H7 (cell line): ENCODE results near the gene COL4A1. TPM values are rescaled to one million over a fixed set of nuclear protein-coding genes. Genes with fewer than 3 reads are reported as not detected.

ENCODE experiments used
- DNase-seq: peaks from one replicate; pipeline ENCODE4 v3.0.0; 2012
- H3K27me3 ChIP-seq: 2 replicates; pipeline ENCODE4 v1.6.0; 2011; ENCODE audit warnings: mild to moderate bottlenecking, low read length; ENCODE audit not compliant: control insufficient read depth, insufficient read depth
- H3K36me3 ChIP-seq: replicated peaks from 2 replicates; pipeline ENCODE4 v1.5.1; 2011; ENCODE audit warnings: low read length; ENCODE audit not compliant: control insufficient read depth, insufficient read depth
- H3K4me3 ChIP-seq: 2 replicates; pipeline ENCODE4 v1.5.1; 2011; ENCODE audit warnings: low read depth, mild to moderate bottlenecking, control low read depth, low read length, moderate library complexity; ENCODE audit not compliant: insufficient read depth
- total RNA-seq: library from RNA; depleted of rRNA; stranded (reverse); fragments of >200 nt; shearing (Covaris generic); gene quantifications from 2 replicates; pipeline ENCODE4 v1.2.3, GENCODE V29; 2014

COL4A1 gene
- total RNA-seq, 1 experiment from 2014 or later: 135 TPM

DNA sequence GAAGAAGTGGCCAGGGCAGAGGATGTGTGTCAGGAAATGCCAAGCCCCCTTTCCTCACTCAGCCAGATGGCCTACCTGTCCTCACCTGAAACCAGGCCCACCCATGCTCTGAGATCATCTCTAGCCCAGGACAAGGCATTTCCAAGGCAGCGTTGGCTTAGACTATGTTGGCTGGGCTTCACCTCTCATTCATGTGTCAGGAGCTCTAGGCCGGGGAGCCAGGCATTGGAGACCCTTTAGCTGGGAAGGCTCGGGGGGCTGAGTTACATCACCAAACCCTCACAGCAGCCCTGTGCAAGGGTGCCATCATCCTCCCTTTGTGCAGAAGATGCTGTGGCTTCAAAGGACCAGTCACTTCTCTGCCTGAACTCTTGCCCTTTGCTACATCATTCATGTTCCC, 40.1 kb upstream of the COL4A1 start:
- no peaks in the 10 kb centered on the region for H3K27me3 ChIP-seq
- no peak overlapping the region for H3K4me3 ChIP-seq
- DNase-seq: no peak
- no peaks in the 10 kb centered on the region; the same call in 1 of the 2 replicates for H3K36me3 ChIP-seq

DNA sequence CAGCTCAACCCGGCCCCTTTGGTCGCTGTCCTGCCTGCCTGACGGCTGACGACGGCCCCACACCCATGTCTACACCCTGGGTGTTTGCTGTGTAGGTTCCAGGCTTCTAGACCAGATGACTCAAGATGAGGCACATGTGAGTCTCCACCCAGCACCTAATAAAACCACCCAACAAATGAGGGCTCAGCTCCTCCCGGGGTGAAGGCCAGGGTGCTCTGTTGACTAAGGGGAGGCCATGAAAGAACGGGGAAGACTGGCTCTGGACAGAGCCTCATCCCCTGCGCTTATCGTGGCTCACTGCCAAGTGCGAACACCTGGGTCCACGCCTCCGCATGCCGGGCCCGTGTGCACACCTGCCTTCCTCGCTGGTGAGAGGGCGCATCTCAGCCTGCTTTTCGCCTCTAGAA, 39.7 kb upstream of the COL4A1 start:
- no peak overlapping the region for H3K4me3 ChIP-seq
- H3K27me3 ChIP-seq: no peaks in the 10 kb centered on the region
- DNase-seq: no peak
- no peaks in the 10 kb centered on the region; the same call in 1 of the 2 replicates for H3K36me3 ChIP-seq

DNA sequence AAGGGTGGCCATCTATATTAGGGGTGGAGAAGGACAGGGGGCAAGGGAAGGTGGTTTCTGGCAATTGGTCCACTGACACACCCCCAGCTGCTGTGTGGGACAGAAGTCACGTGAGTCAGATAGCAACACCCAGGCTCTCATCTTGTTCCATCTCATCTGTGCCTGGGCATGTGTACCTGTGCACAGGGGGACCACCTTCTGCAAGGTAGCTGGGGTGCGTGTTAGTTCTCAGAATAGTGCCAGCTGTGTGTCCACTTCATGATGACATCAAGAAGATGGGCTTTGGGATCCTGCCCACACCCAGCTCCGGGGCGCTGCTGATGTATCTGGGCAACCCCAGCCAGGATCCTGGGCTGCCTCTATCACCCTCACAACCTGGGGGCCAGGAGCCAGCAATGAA, 38.7 kb upstream of the COL4A1 start:
- DNase-seq: no peak
- no peaks in the 10 kb centered on the region for H3K27me3 ChIP-seq
- H3K36me3 ChIP-seq: no peaks in the 10 kb centered on the region; the same call in 1 of the 2 replicates
- no peak overlapping the region for H3K4me3 ChIP-seq

DNA sequence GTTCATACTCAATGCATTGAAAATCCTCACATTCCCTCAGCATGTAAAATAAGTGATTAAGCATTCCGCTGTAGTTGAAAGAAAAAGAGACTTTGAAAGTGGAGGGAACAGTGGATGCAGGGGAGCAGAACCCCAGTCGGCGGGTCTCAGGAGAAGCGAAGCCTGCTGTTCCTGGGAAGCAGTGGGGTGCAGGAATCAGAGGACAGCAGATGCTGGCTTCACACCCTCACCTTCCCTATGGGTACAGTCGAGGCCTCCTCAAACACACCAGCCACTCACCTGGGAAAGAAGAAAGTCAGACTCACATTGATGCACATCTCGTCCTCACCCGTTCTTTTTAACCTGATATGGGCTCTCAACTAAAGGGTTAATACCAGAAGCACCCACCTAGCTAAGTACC, 38.3 kb upstream of the COL4A1 start:
- Histone ChIP-seq H3K27me3 (no peaks in the 10 kb centered on the region), H3K36me3 (no peaks in the 10 kb centered on the region; the same call in 1 of the 2 replicates), H3K4me3 (no peak overlapping the region)
- DNase-seq: no peak

DNA sequence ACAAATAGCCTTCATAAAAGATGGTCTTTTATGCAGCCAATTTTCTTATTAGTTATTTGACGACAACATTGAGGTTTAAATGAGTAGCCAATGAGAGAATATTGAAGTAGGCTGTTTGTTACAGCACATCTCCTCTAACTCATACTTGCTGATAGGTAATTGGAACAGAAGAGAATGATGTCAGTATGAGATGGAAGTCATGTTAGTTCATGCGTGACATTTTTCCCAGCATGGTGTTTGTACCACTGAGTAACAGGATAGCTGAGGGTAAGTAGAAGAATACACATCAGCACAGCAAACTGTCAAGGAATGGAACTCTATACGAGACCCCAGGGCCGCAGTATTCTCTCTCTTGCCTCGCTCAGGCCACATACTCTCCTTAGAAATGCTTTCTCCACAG, 37.4 kb upstream of the COL4A1 start:
- Histone ChIP-seq H3K27me3 (no peaks in the 10 kb centered on the region), H3K36me3 (no peaks in the 10 kb centered on the region; the same call in 1 of the 2 replicates), H3K4me3 (no peak overlapping the region)
- DNase-seq: no peak

DNA sequence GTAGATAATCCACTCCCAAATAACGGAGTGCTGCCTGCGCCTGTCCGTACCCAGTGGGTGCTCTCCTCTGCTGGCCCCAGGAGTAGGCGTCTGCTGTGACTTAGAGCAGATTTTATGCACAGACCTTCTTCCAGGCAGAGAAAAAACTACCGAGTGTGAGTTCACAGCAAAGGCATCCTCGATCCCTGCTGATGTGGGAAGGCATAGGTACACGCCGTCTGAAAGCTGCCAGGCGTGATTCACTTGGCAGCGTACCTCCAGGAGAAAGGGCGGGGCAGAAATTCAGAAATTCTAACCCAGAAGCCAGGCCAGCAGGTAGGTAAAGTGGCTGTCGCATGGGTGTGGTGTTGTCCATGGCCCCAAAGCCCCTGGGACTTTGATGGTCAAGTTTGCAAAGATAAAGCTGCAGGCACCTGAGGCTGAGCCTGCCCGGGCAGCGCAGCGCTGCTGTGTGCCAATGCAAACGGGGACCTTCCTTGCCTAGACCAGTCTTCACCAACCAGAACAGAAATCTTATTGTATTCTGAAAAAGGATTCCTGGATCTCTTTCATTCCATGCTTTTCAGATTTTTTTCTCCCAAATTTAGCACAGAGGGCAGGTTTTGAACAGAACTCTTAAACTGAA, 36.4 kb upstream of the COL4A1 start:
- Histone ChIP-seq H3K27me3 (no peaks in the 10 kb centered on the region), H3K36me3 (no peaks in the 10 kb centered on the region), H3K4me3 (no peak overlapping the region)
- no peak for DNase-seq

DNA sequence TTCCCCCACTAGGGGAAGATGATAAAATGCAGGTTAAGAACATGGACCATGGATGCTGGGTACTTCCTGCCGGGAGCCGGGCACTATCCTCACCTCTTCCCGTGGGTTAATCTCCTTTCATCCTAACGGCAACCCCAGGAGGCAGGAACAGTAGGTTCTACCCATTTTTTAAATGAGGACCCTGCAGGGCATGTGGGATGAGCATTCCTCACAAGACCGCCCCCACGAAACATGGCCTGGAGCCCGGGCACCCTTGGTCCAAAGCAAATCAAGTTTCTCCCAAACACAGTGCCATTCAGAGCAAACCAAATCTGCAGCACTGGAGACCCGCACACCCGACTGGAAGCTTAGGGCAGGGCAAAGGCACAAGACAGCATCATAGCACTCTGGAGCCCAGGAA, 35.5 kb upstream of the COL4A1 start:
- DNase-seq: no peak
- H3K36me3 ChIP-seq: no peaks in the 10 kb centered on the region
- H3K4me3 ChIP-seq: no peak overlapping the region
- H3K27me3 ChIP-seq: no peaks in the 10 kb centered on the region

DNA sequence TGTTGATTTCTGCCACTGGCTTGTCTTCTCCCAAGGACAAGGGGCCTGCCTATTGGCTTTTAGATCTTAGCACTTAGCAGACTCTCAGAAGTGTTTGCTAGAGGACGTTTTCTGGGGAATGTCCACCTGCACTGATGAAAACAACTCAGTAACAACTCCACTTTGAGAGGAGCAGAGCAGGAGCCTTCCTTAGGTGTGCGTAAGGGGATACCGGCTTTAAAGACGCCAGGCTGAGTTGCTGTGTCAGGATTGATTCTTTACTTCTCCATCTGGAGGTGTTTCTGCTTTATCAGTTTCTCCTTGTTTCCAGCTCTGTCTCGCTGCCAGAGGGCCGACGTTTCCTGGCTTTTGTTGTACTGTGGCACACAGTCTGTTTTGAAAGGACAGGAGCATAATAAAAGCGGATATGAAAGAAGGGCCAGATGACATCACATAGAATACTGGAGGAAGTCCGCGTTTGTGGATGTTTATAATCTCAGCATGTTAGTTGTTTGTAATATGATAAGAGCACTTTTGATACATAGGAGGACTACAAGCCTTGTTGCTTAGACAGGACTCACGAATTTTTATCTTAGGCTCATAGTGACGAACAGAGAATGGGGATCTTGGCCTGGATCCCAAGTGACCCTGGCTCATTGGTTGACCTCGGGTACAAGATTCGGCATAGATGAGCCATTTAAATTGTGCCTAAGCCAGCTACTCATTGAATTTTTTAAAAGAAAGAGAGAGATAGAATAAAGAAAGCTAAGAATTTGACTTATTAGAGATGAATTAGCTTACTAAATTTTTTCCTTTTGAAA, 34.7 kb upstream of the COL4A1 start:
- no peak overlapping the region for H3K4me3 ChIP-seq
- no peak for DNase-seq
- no peaks in the 10 kb centered on the region for H3K27me3 ChIP-seq
- no peaks in the 10 kb centered on the region; the same call in 1 of the 2 replicates for H3K36me3 ChIP-seq

DNA sequence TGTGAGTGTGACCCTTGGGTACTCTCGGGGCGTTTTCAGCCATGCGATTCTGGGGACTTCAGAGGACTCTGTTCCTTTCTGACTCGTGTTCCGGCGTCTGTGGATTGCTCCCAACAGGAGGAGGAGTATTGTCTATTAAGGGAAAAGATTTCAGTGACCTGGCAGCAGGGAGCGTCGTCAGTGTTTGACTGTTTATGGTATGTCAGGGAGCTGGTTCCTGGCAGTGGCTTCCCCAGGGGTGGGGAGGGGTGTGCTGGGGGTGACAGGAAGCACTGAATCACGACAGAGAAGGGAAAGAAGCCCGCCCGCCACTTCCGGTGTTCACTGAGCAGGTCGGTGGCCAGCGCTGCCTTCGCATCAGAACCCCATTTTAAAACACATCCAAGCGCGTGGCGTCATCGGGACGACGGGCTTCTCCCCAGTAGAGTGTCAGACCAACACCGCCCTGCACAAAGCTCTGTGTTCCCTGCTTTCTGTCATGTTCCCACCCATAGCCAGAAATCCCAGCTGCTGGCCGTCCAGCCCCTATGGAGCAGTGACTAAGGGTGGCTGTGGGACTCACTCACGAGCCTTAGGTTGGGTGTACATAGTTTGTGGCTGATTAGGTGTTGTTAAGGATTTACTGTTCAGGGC, 34.0 kb upstream of the COL4A1 start:
- H3K36me3 ChIP-seq: no peaks in the 10 kb centered on the region; the same call in 1 of the 2 replicates
- no peak for DNase-seq

DNA sequence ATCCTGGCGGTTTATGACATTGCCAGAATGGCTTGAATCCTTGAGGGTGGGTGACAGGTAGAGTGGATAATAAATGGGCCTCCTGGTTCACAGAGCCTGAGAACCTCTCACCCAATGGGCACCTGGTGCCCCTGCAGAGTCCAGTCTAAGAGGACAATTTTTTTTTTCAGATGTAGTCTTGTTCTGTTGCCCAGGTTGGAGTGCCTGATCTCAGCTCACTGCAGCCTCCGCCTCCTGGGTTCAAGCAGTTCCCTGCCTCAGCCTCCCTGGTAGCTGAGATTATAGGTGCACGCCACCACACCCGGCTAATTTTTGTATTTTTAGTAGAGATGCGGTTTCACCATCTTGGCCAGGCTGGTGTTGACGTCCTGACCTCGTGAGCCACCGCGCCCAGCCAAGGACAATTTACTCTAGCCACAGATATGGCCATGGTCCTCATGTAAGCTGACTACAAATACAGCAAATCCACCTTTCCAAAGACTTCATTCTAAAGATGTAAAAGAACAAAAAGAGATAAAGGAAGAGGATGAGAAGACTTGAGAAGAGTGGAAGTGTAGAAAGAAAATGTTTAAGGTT, 33.1 kb upstream of the COL4A1 start:
- Histone ChIP-seq H3K4me3 (no peak overlapping the region), H3K36me3 (no peaks in the 10 kb centered on the region; the same call in 1 of the 2 replicates), H3K27me3 (no peaks in the 10 kb centered on the region)
- no peak for DNase-seq

More for the DNA sequence above, 34.0 kb upstream of the COL4A1 start:
- no peaks in the 10 kb centered on the region for H3K27me3 ChIP-seq
- H3K4me3 ChIP-seq: no peak overlapping the region

DNA sequence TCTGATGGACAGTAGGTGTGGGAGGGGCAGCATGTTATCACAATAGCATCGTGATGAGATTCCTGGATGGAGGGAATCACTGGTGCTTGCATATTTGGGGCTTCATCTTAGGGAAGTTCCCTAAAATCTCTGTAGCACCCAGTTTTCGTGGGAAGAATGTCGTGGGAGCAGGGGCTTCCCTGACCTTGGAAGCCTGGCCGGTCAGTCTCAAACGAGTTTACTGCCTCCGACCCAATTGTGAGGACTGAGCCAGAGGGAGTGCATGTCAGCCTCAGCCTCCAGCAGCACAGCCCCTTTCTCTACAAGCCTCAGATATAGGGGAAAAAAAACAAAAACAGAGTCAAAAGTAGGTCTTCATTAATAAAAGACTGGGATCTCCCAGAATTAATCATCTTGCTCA, 32.3 kb upstream of the COL4A1 start:
- Histone ChIP-seq H3K27me3 (no peaks in the 10 kb centered on the region), H3K36me3 (no peaks in the 10 kb centered on the region; the same call in 1 of the 2 replicates), H3K4me3 (no peak overlapping the region)
- no peak for DNase-seq

DNA sequence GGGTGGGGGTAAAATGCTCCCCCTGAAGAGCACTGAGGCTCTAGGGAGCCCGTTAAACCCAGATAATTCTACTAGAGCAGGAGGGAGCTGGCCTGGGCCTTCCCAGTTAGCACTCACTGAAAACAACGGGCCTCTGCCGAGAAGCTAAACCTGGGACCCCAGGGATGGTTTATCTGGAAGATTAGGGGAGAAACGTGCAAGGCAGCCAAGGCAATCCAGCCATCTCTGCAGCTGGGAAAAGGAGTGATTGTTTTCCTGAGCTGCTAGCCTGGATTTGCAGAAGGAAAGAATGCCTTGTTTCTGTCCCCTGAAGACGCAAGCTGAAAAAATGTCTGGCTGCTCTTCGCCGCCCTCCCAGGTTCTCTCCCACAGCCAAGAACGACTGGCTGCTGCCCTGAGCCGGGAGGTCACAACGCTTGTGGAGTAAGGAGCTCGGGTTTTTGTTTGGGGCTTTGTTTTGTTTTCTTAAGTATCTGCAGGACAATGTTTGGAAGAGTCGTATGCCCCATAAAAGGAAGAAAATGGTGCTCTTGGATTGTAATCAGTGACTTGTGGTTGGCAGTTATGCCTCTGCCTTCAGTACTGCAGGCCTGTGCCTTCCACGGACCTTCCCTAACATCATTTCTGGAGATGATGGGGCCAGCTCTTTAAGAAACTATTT, 31.6 kb upstream of the COL4A1 start:
- H3K4me3 ChIP-seq: no peak overlapping the region
- DNase-seq: no peak
- H3K27me3 ChIP-seq: no peaks in the 10 kb centered on the region
- no peaks in the 10 kb centered on the region; the same call in 1 of the 2 replicates for H3K36me3 ChIP-seq

DNA sequence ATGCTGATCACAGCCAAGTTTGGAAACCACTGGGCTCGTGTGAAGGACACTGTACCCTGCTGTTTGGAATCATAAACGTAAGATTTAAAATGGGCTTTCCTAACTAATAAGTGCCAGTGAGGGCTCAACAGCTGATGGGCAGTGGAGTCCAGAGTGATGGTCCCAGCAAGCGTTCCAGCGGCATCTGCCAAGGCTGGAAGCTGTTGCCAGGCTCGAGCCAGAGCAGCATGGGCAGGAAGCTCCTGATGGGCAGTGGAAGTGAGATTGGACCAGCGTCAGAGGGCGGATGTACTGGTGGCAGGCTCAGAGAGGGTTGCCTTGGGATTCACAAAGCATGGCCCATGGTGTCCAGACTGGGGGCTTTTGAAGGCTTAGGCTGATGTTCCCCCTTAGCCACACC, 30.3 kb upstream of the COL4A1 start:
- DNase-seq: no peak
- H3K4me3 ChIP-seq: no peak overlapping the region
- H3K36me3 ChIP-seq: no peaks in the 10 kb centered on the region; the same call in 1 of the 2 replicates
- no peaks in the 10 kb centered on the region for H3K27me3 ChIP-seq

DNA sequence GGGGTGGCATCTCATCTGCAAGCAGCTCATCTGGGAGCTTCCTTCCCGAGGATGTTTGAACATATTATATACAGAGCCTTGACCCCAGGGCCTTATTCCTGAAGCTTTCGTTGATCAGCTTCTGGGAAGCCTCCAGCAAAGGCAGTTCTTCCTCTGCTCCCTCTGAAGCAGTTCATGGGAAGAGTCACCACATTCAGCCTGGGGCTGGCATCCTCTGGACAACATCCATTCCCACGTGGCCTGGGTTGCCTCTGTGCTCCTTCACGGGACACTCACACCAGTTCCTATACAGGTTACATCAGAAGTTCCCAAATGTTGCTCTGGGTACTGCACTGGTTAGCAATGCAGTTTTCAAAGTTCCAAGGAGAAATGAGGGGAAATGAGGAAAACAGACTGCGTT, 29.7 kb upstream of the COL4A1 start:
- H3K4me3 ChIP-seq: no peak overlapping the region
- no peaks in the 10 kb centered on the region for H3K27me3 ChIP-seq
- H3K36me3 ChIP-seq: no peaks in the 10 kb centered on the region; the same call in 1 of the 2 replicates
- DNase-seq: no peak
